Osteoblast (primary cell): Measurements from ENCODE around the gene PSMB5. TPM values are rescaled to one million over a fixed set of nuclear protein-coding genes. Genes with fewer than 3 reads are reported as not detected.
A peak's percentile ranks its signal among the peaks of the same experiment; 100 is the strongest.

Source experiments
- DNase-seq: peaks from one replicate; pipeline ENCODE4 v3.0.0; 2011; ENCODE audit warnings: low spot score, mixed read lengths; ENCODE audit not compliant: insufficient read length; ENCODE audit errors: missing footprints
- H2AFZ ChIP-seq: 2 replicates; pipeline ENCODE4 v1.6.0; 2011; ENCODE audit warnings: mild to moderate bottlenecking, low read length
- H3K27ac ChIP-seq: 2 replicates; pipeline ENCODE4 v1.5.1; 2011; ENCODE audit warnings: mild to moderate bottlenecking, low read depth, low read length, moderate library complexity
- H3K27me3 ChIP-seq: 2 replicates; pipeline ENCODE4 v1.6.0; 2012; ENCODE audit warnings: mild to moderate bottlenecking, control low read depth, inconsistent platforms, low read length, moderate library complexity; ENCODE audit not compliant: insufficient read depth
- H3K36me3 ChIP-seq: 2 replicates; pipeline ENCODE4 v1.5.1; 2011; ENCODE audit warnings: mild to moderate bottlenecking, low read length, control low read depth, moderate library complexity; ENCODE audit not compliant: insufficient read depth
- H3K4me1 ChIP-seq: 2 replicates; pipeline ENCODE4 v1.5.1; 2011; ENCODE audit warnings: mild to moderate bottlenecking, low read length, control low read depth, moderate library complexity; ENCODE audit not compliant: insufficient read depth
- H3K4me2 ChIP-seq: 2 replicates; pipeline ENCODE4 v1.6.0; 2011; ENCODE audit warnings: mild to moderate bottlenecking, low read length; ENCODE audit not compliant: insufficient read depth
- H3K4me3 ChIP-seq: fragments of 200-600 bp; sonication (generic); 3 replicates; pipeline ENCODE4 v1.5.1; 2012; ENCODE audit warnings: mild to moderate bottlenecking, low read length, inconsistent platforms; ENCODE audit not compliant: insufficient read depth
- H3K79me2 ChIP-seq: 2 replicates; pipeline ENCODE4 v1.6.0; 2012; ENCODE audit warnings: mild to moderate bottlenecking, low read length, control low read depth, inconsistent platforms; ENCODE audit not compliant: insufficient read depth
- H3K9me3 ChIP-seq: 2 replicates; pipeline ENCODE4 v1.5.1; 2011; ENCODE audit warnings: low read depth, low read length, control low read depth
- H4K20me1 ChIP-seq: 2 replicates; pipeline ENCODE4 v1.6.0; 2012; ENCODE audit warnings: mild to moderate bottlenecking, low read length, control low read depth; ENCODE audit not compliant: insufficient read depth
- total RNA-seq: library from RNA; depleted of rRNA; stranded (reverse); fragments of >200 nt; gene quantifications from 2 replicates; pipeline ENCODE4 v1.2.3, GENCODE V29; 2012
- TF ChIP-seq, protein P1 (sequence below): IDR thresholded peaks from 2 replicates; pipeline ENCODE4 v1.5.1; 2011; ENCODE audit warnings: mild to moderate bottlenecking, low read depth, low read length, moderate library complexity; ENCODE audit errors: extremely low read depth

Gene PSMB5
- total RNA-seq, 1 donor: 162 TPM

- Histone ChIP-seq H4K20me1 (no peaks in the 10 kb centered on the region), H3K79me2 (no peaks in the 10 kb centered on the region), H3K27ac (no peak overlapping the region), H3K4me1 (peaks cover 2% of the 10 kb centered on the region), H3K4me2 (no peak overlapping the region), H3K36me3 (no peaks in the 10 kb centered on the region), H3K27me3 (no peaks in the 10 kb centered on the region), H2AFZ (no peak overlapping the region), H3K4me3 (no peak overlapping the region), H3K9me3 (no peaks in the 10 kb centered on the region)
- DNase-seq: peak; percentile 62
- TF ChIP-seq, protein P1, sequence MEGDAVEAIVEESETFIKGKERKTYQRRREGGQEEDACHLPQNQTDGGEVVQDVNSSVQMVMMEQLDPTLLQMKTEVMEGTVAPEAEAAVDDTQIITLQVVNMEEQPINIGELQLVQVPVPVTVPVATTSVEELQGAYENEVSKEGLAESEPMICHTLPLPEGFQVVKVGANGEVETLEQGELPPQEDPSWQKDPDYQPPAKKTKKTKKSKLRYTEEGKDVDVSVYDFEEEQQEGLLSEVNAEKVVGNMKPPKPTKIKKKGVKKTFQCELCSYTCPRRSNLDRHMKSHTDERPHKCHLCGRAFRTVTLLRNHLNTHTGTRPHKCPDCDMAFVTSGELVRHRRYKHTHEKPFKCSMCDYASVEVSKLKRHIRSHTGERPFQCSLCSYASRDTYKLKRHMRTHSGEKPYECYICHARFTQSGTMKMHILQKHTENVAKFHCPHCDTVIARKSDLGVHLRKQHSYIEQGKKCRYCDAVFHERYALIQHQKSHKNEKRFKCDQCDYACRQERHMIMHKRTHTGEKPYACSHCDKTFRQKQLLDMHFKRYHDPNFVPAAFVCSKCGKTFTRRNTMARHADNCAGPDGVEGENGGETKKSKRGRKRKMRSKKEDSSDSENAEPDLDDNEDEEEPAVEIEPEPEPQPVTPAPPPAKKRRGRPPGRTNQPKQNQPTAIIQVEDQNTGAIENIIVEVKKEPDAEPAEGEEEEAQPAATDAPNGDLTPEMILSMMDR: no peak
Observed at GRCh38 chr14:23051141-23052057, 16.7 kb upstream of the PSMB5 start.

DNA sequence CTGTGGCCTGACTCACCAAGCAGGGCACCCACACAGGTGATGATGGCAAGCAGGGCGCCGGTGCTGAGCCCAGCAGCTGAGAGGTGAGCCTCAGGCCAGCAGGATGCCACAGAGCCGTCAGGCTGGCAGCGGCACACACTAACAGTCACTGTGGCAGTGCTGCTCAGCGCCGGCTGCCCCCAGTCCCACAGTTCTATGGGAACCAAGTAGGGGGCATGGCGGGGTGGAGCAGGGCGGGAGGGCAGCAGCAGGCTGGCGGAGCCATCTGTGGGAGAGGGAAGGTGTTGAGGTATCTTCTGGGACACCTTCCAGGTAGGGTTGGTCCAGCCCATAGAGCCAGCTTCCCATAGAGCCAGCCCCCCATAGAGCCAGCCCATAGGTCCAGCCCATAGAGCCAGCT lies 14.3 kb upstream of the PSMB5 start:
- Histone ChIP-seq H2AFZ (no peak overlapping the region), H4K20me1 (no peaks in the 10 kb centered on the region), H3K4me3 (no peak overlapping the region), H3K9me3 (no peaks in the 10 kb centered on the region), H3K4me2 (no peak overlapping the region), H3K79me2 (no peaks in the 10 kb centered on the region), H3K4me1 (no peaks in the 10 kb centered on the region), H3K27ac (no peak overlapping the region), H3K36me3 (no peaks in the 10 kb centered on the region), H3K27me3 (no peaks in the 10 kb centered on the region)
- peak; percentile 8 for DNase-seq
- TF ChIP-seq, protein P1: no peak

GRCh38 chr14:23047751-23048693 lies 13.3 kb upstream of the PSMB5 start:
- no peaks in the 10 kb centered on the region for H3K4me1 ChIP-seq
- no peak overlapping the region for H2AFZ ChIP-seq
- H3K4me3 ChIP-seq: no peak overlapping the region
- H3K9me3 ChIP-seq: no peaks in the 10 kb centered on the region
- H4K20me1 ChIP-seq: no peaks in the 10 kb centered on the region
- DNase-seq: peak; percentile 73
- no peak overlapping the region for H3K4me2 ChIP-seq
- no peak overlapping the region for H3K27ac ChIP-seq
- H3K36me3 ChIP-seq: no peaks in the 10 kb centered on the region
- H3K79me2 ChIP-seq: no peaks in the 10 kb centered on the region
- TF ChIP-seq, protein P1: no peak
- H3K27me3 ChIP-seq: no peaks in the 10 kb centered on the region
